ENCODE results near the gene ADAT2. TPM values are rescaled to one million over a fixed set of nuclear protein-coding genes. Genes with fewer than 3 reads are reported as not detected.

Gene ADAT2
- total and polyA plus RNA-seq, 2 of the 4 experiments (the other 2 are of a cell fraction), result 2.7 to 5.4 TPM

DNA sequence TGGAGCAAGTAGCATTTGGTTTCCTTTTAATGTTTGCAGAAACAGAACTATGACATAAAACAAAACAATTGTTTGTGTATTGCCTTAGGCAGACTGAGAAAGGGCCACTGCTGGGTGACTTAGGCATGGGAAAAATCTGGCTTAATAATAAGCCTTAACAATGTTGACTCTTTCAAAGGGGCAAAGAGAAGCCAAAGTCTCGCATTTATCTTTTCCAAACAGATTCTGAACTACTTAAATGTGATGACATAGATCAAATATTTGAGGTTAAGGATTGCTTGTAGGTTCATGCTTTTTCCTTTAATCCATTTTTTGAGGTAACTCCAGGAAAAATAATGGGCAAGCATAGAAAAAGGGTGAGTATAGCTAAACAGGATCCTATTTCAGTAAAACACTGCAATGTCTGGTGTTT, 39.6 kb downstream of the ADAT2 start:
- POLR2A ChIA-PET (ENCODE audit: unreplicated experiment), result no interaction called here
- no peaks in the 10 kb centered on the region for H3K36me3 ChIP-seq (ENCODE audit: control insufficient read depth, insufficient read depth, low read length)
- in situ Hi-C loops (cut with MboI; ENCODE audit: low sequenced_read_pairs) (no loop called here), intact Hi-C loops (cut with micrococcal nuclease) (no loop called here), dilution Hi-C loops (cut with HindIII; ENCODE audit: low sequenced_read_pairs, unreplicated experiment) (no loop called here)
- H3K23ac ChIP-seq (ENCODE audit: low read depth, low read length), result no peak overlapping the region
- no peak overlapping the region for H4K91ac ChIP-seq (ENCODE audit: insufficient read depth, low read depth, low read length)
- no peak overlapping the region for H3K18ac ChIP-seq (ENCODE audit: low read depth, low read length)
- no peak overlapping the region for H3K4me3 ChIP-seq (ENCODE audit: insufficient read depth, low read depth, low read length)
- no peak overlapping the region for H3K4ac ChIP-seq (ENCODE audit: low read depth, low read length)
- DNase-seq (peak; percentile 54), ATAC-seq (ENCODE audit: low read depth) (peak; percentile 68)
- no TSS peak for BruUV-seq (replicated peaks)
- no peak overlapping the region for H3K4me2 ChIP-seq (ENCODE audit: low read depth, low read length)
- no peaks in the 10 kb centered on the region for H4K20me1 ChIP-seq (ENCODE audit: insufficient read depth, low read length)
- no CpG with 5 or more reads among the region's 1 CpG for WGBS, 2 experiments (ENCODE audit: extremely low coverage in 2 of 2, insufficient read length in 1 of 2)
- H2AK9ac ChIP-seq (replicated peaks; ENCODE audit: low read depth, low read length, poor library complexity), result no peak overlapping the region
- no peak overlapping the region for H3K56ac ChIP-seq (ENCODE audit: extremely low read depth, insufficient read depth, low read length)
- no peak overlapping the region for H2BK5ac ChIP-seq (ENCODE audit: low read depth, low read length, poor library complexity, severe bottlenecking)
- TF ChIP-seq RAD21 (IDR thresholded peaks at IDR 0.05; ENCODE audit: low read length) (no peak), RCOR1 (IDR thresholded peaks at IDR 0.05; ENCODE audit: insufficient replicate concordance, low read length) (no peak)
- no peaks in the 10 kb centered on the region; the same call in 1 of the 2 replicates for H3K4me1 ChIP-seq (ENCODE audit: control insufficient read depth, insufficient read depth, low read length)
- H4K5ac ChIP-seq (ENCODE audit: low read depth, low read length), result no peak overlapping the region
- H3K9me3 ChIP-seq (ENCODE audit: control insufficient read depth, insufficient read depth, low read length), result no peaks in the 10 kb centered on the region
- H2AFZ ChIP-seq (replicated peaks; ENCODE audit: low read length, poor library complexity), result no peak overlapping the region
- H3K27ac ChIP-seq (ENCODE audit: insufficient read depth, low read length), result no peak overlapping the region
- H4K8ac ChIP-seq (ENCODE audit: low read depth in 2 of 2, low read length in 2 of 2), result no peak overlapping the region
- no peaks in the 10 kb centered on the region for H3K79me1 ChIP-seq (ENCODE audit: low read depth in 1 of 2, low read length in 2 of 2)
- H2AK5ac ChIP-seq (ENCODE audit: low read depth, low read length), result no peak overlapping the region
- no peak overlapping the region for H3K14ac ChIP-seq (replicated peaks; ENCODE audit: low read depth, low read length)
- no peaks in the 10 kb centered on the region; the same call in none of the 2 replicates for H3K27me3 ChIP-seq (ENCODE audit: control insufficient read depth, insufficient read depth, low read length)
- H2BK15ac ChIP-seq (ENCODE audit: low read depth, low read length), result no peak overlapping the region
- H3K9me1 ChIP-seq (ENCODE audit: insufficient read depth, low read length), result no peaks in the 10 kb centered on the region
- CTCF ChIA-PET, result interaction anchor here (0.6 to 0.7 kb wide), 4 partner anchors 8 to 625 kb away, joined by 3 to 4 read pairs (median 3); partner anchors contain the start of gene HIVEP2
- no peak overlapping the region for H3K9ac ChIP-seq (ENCODE audit: low read depth, low read length)
- H2BK120ac ChIP-seq (ENCODE audit: low read depth, low read length), result no peak overlapping the region
- H2BK20ac ChIP-seq (ENCODE audit: low read depth, low read length), result no peak overlapping the region
